Measurements from ENCODE around the gene CLDND1.

DNA sequence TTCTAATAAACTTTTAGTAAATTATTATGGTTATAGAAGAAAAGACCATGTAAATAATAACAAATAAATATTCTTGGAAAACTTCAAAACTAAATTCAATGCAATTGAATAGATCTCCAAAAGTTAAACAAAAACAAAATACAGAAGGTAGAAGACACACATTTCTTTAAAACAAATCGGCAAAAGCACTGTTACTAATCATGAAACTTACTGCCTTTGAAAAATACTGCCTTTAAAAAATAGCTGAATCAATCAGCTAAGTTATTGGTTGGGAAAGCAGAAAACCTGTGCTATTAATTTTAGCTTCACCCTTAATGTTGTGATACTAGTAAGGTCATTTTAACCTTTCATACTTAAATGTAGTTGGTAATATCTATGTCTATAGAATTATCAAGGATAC lies 12.0 kb upstream of the CLDND1 start:
- TF ChIP-seq FOS (IDR thresholded peaks at IDR 0.05; ENCODE audit: low read depth, low read length) (no peak), POLR2A (IDR thresholded peaks at IDR 0.05; ENCODE audit: low read depth, low read length) (no peak), SMC3 (IDR thresholded peaks at IDR 0.05; ENCODE audit: low read depth, low read length) (no peak), CEBPB (IDR thresholded peaks at IDR 0.05; ENCODE audit: low read depth, low read length) (no peak), RAD21 (IDR thresholded peaks at IDR 0.05; ENCODE audit: low read length) (no peak)
- TF ChIP-seq, protein P1, sequence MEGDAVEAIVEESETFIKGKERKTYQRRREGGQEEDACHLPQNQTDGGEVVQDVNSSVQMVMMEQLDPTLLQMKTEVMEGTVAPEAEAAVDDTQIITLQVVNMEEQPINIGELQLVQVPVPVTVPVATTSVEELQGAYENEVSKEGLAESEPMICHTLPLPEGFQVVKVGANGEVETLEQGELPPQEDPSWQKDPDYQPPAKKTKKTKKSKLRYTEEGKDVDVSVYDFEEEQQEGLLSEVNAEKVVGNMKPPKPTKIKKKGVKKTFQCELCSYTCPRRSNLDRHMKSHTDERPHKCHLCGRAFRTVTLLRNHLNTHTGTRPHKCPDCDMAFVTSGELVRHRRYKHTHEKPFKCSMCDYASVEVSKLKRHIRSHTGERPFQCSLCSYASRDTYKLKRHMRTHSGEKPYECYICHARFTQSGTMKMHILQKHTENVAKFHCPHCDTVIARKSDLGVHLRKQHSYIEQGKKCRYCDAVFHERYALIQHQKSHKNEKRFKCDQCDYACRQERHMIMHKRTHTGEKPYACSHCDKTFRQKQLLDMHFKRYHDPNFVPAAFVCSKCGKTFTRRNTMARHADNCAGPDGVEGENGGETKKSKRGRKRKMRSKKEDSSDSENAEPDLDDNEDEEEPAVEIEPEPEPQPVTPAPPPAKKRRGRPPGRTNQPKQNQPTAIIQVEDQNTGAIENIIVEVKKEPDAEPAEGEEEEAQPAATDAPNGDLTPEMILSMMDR (conservative IDR thresholded peaks at IDR 0.05; ENCODE audit: low read depth, low read length), result no peak
- TF ChIP-seq, protein P2, sequence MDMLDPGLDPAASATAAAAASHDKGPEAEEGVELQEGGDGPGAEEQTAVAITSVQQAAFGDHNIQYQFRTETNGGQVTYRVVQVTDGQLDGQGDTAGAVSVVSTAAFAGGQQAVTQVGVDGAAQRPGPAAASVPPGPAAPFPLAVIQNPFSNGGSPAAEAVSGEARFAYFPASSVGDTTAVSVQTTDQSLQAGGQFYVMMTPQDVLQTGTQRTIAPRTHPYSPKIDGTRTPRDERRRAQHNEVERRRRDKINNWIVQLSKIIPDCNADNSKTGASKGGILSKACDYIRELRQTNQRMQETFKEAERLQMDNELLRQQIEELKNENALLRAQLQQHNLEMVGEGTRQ (IDR thresholded peaks at IDR 0.05; ENCODE audit: low read depth, low read length), result no peak
- TF ChIP-seq, protein P3, sequence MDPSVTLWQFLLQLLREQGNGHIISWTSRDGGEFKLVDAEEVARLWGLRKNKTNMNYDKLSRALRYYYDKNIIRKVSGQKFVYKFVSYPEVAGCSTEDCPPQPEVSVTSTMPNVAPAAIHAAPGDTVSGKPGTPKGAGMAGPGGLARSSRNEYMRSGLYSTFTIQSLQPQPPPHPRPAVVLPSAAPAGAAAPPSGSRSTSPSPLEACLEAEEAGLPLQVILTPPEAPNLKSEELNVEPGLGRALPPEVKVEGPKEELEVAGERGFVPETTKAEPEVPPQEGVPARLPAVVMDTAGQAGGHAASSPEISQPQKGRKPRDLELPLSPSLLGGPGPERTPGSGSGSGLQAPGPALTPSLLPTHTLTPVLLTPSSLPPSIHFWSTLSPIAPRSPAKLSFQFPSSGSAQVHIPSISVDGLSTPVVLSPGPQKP (IDR thresholded peaks at IDR 0.05; ENCODE audit: borderline replicate concordance, low read depth, low read length), result no peak

Measured in IMR-90 (cell line).